DOHH2 (cell line): Measurements from ENCODE around the gene HCN2.
A peak's percentile ranks its signal among the peaks of the same experiment; 100 is the strongest.
"Not testable (repeated sequence)": the region's sequence is repeated elsewhere in the genome, so short reads cannot be mapped to it uniquely, and the experiment has no call there.

ENCODE experiments used
- H3F3A ChIP-seq: fragments of 200-600 bp; sonication (generic), shearing (Covaris generic); 2 replicates; pipeline ENCODE4 v1.6.0; 2016; ENCODE audit warnings: antibody characterized with exemption, mild to moderate bottlenecking; ENCODE audit not compliant: control insufficient read depth, insufficient read depth
- H3K27ac ChIP-seq: fragments of 200-600 bp; sonication (generic); 2 replicates; pipeline ENCODE4 v1.5.1; 2014; ENCODE audit warnings: low read depth, mild to moderate bottlenecking, low read length, moderate library complexity
- H3K27me3 ChIP-seq: fragments of 200-600 bp; sonication (generic); 2 replicates; pipeline ENCODE4 v1.6.1; 2014; ENCODE audit warnings: mild to moderate bottlenecking, low read length, mixed read lengths; ENCODE audit not compliant: control insufficient read depth
- H3K36me3 ChIP-seq: fragments of 200-600 bp; sonication (generic); 2 replicates; pipeline ENCODE4 v1.6.1; 2014; ENCODE audit warnings: mild to moderate bottlenecking, low read length, moderate library complexity, mixed read lengths; ENCODE audit not compliant: control insufficient read depth
- H3K4me1 ChIP-seq: fragments of 200-600 bp; sonication (generic); 2 replicates; pipeline ENCODE4 v1.6.1; 2014; ENCODE audit warnings: mild to moderate bottlenecking, low read length, mixed read lengths; ENCODE audit not compliant: control insufficient read depth
- H3K4me2 ChIP-seq: fragments of 200-600 bp; sonication (generic); 2 replicates; pipeline ENCODE4 v1.6.0; 2014; ENCODE audit warnings: mild to moderate bottlenecking, low read length, moderate library complexity
- H3K4me3 ChIP-seq: fragments of 200-600 bp; sonication (generic); 2 replicates; pipeline ENCODE4 v1.5.1; 2014; ENCODE audit warnings: mild to moderate bottlenecking, low read length, mixed read lengths
- H3K79me2 ChIP-seq: fragments of 200-600 bp; sonication (generic); 2 replicates; pipeline ENCODE4 v1.6.1; 2014; ENCODE audit warnings: mild to moderate bottlenecking, low read length, mixed read lengths; ENCODE audit not compliant: control insufficient read depth
- H3K9me2 ChIP-seq: fragments of 200-600 bp; sonication (generic); replicated peaks from 2 replicates; pipeline ENCODE4 v1.6.1; 2014; ENCODE audit warnings: mild to moderate bottlenecking, low read length, mixed read lengths; ENCODE audit not compliant: control insufficient read depth
- H3K9me3 ChIP-seq: fragments of 200-600 bp; sonication (generic); 2 replicates; pipeline ENCODE4 v1.6.1; 2014; ENCODE audit warnings: antibody characterized with exemption, low read length, mixed read lengths; ENCODE audit not compliant: control insufficient read depth, insufficient read depth
- H4K20me1 ChIP-seq: fragments of 200-600 bp; sonication (generic); 2 replicates; pipeline ENCODE4 v1.6.0; 2014; ENCODE audit warnings: low read depth, mild to moderate bottlenecking, antibody characterized with exemption, low read length, moderate library complexity; ENCODE audit not compliant: control insufficient read depth, insufficient read depth
- CTCF ChIP-seq: fragments of 200-600 bp; sonication (generic); IDR thresholded peaks from one replicate; pipeline ENCODE4 v1.5.1; 2014; ENCODE audit warnings: antibody characterized with exemption, mild to moderate bottlenecking, low read depth, low read length; ENCODE audit not compliant: poor library complexity, severe bottlenecking
- EZH2phosphoT487 ChIP-seq: fragments of 200-600 bp; sonication (generic); IDR thresholded peaks from 2 replicates; pipeline ENCODE4 v1.6.1; 2017; ENCODE audit warnings: borderline replicate concordance, mild to moderate bottlenecking, antibody characterized with exemption, low read length, moderate library complexity, mixed read lengths

Gene HCN2

GRCh38 chr19:583198-583967 lies 6.3 kb upstream of the HCN2 start:
- Histone ChIP-seq H3K9me2 (no peaks in the 10 kb centered on the region), H3K4me1 (peaks cover 3% of the 10 kb centered on the region), H3K4me3 (no peak overlapping the region), H3F3A (no peaks in the 10 kb centered on the region), H4K20me1 (peaks cover 6% of the 10 kb centered on the region; the same call in 1 of the 2 replicates), H3K27ac (no peak overlapping the region), H3K36me3 (peaks cover 34% of the 10 kb centered on the region), H3K4me2 (no peak overlapping the region), H3K79me2 (peaks cover 21% of the 10 kb centered on the region), H3K27me3 (peaks cover 4% of the 10 kb centered on the region), H3K9me3 (no peaks in the 10 kb centered on the region)
- TF ChIP-seq CTCF: no peak

GRCh38 chr19:583968-584239 lies 5.8 kb upstream of the HCN2 start:
- no peak overlapping the region for H3K27ac ChIP-seq
- peaks cover 9% of the 10 kb centered on the region for H3K27me3 ChIP-seq
- H3K9me3 ChIP-seq: no peaks in the 10 kb centered on the region
- H3K4me1 ChIP-seq: peaks cover 8% of the 10 kb centered on the region
- no peak overlapping the region for H3K4me2 ChIP-seq
- TF ChIP-seq CTCF: no peak
- TF ChIP-seq EZH2phosphoT487: no peak
- peaks cover 34% of the 10 kb centered on the region for H3K36me3 ChIP-seq
- no peak overlapping the region for H3K4me3 ChIP-seq
- no peaks in the 10 kb centered on the region for H3K9me2 ChIP-seq
- H4K20me1 ChIP-seq: peaks cover 6% of the 10 kb centered on the region; the same call in 1 of the 2 replicates
- H3K79me2 ChIP-seq: peaks cover 15% of the 10 kb centered on the region
- no peaks in the 10 kb centered on the region for H3F3A ChIP-seq

DNA sequence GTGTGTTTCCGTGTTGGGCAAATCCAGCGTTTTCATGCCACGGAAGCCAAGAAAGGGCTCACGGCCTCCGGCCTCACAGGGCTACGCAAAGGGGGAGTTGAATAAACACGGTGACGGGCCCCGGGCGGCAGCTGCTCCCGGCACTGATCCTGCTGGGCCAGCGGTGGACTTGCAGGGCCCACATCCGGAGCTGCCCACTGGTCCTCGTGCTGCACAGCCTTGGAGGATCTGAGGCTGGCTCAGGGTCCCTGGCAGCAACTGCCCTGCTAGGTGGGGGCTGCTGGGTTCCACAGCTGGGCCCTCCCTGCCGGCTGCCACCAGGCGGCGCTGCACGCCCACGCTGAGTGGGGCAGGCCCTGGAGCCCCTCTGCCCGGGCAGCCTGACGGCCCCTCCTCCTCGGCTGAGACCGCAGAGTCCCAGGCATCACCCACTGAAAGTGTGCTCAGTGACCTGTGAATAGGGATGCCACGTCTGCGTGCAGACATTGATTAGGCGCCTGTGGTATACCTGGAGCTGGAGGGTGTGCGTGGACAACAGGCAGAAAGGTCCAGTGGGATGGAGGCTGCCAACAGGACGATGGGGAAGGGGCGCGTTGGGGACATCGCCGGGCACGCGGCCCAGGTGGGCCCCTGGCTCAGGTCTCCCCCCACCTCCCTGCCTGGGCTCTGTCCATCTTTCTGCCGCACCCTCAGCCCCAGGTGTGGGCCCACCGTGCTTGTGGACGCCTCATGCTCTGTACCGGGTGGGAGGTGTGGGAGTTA lies 5.3 kb upstream of the HCN2 start:
- Histone ChIP-seq H3K4me2 (no peak overlapping the region), H3K9me2 (no peaks in the 10 kb centered on the region), H3K4me1 (peaks cover 11% of the 10 kb centered on the region), H3F3A (no peaks in the 10 kb centered on the region), H3K36me3 (peaks cover 31% of the 10 kb centered on the region), H3K4me3 (no peak overlapping the region), H3K79me2 (peaks cover 10% of the 10 kb centered on the region), H3K27ac (no peak overlapping the region), H3K9me3 (no peaks in the 10 kb centered on the region), H4K20me1 (peaks cover 6% of the 10 kb centered on the region; the same call in 1 of the 2 replicates), H3K27me3 (peaks cover 14% of the 10 kb centered on the region)
- TF ChIP-seq EZH2phosphoT487 (no peak), CTCF (peak; percentile 98)

GRCh38 chr19:585146-585545 lies 4.5 kb upstream of the HCN2 start:
- not testable (repeated sequence) for H3K9me2 ChIP-seq, H3K4me3 ChIP-seq, H3K79me2 ChIP-seq, H3K27ac ChIP-seq, H4K20me1 ChIP-seq, H3K4me2 ChIP-seq, H3F3A ChIP-seq, H3K9me3 ChIP-seq
- Histone ChIP-seq H3K4me1 (peaks cover 11% of the 10 kb centered on the region), H3K27me3 (peaks cover 14% of the 10 kb centered on the region), H3K36me3 (peaks cover 25% of the 10 kb centered on the region)
